ENCODE data around the gene ASPDH. TPM values are rescaled to one million over a fixed set of nuclear protein-coding genes. Genes with fewer than 3 reads are reported as not detected.

ASPDH gene
- total and polyA plus RNA-seq, 12 donors, result not detected

GRCh38 chr19:50493171-50493570 is 20.5 kb downstream of the ASPDH start:
- 40 to 48% methylated on average over 8 of the region's 8 CpGs for WGBS, 2 donors
- DNase-seq (no peak), ATAC-seq (no peak)
- Histone ChIP-seq H3K36me3 (peaks cover 0 to 6% (median 0%) of the 10 kb centered on the region in 9 donors), H3K4me1 (peaks cover 0 to 15% (median 0%) of the 10 kb centered on the region in 9 donors), H3K4me3 (no peak overlapping the region), H3K9me3 (peaks cover 0 to 9% (median 0%) of the 10 kb centered on the region in 11 donors), H3K27me3 (no peaks in the 10 kb centered on the region), H3K27ac (no peak overlapping the region)
- intact Hi-C loops (cut with DNase I), result no loop called here
- no peak for TF ChIP-seq CTCF (IDR thresholded peaks at IDR 0.05)

GRCh38 chr19:50492303-50493052 is 21.2 kb downstream of the ASPDH start:
- no peak overlapping the region for H3K4me3 ChIP-seq
- ATAC-seq, result no peak

GRCh38 chr19:50490991-50491472 is 22.7 kb downstream of the ASPDH start:
- TF ChIP-seq CTCF (IDR thresholded peaks at IDR 0.05), result no peak
- WGBS, 2 donors, result 13 to 21% methylated on average over 23 to 26 of the region's 26 CpGs
- Histone ChIP-seq H3K4me3 (no peak overlapping the region), H3K27me3 (peaks cover 0 to 4% (median 0%) of the 10 kb centered on the region in 7 donors), H3K9me3 (peaks cover 0 to 9% (median 0%) of the 10 kb centered on the region in 11 donors), H3K4me1 (peaks cover 0 to 18% (median 0%) of the 10 kb centered on the region in 9 donors), H3K27ac (no peak overlapping the region), H3K36me3 (peaks cover 0 to 9% (median 0%) of the 10 kb centered on the region in 9 donors)
- intact Hi-C loops (cut with DNase I), result no loop called here
- ATAC-seq (no peak), DNase-seq (no peak)

More at GRCh38 chr19:50492303-50493052, 21.2 kb downstream of the ASPDH start:
- Histone ChIP-seq H3K4me1 (peaks cover 0 to 15% (median 0%) of the 10 kb centered on the region in 9 donors), H3K27ac (no peak overlapping the region), H3K36me3 (peaks cover 0 to 6% (median 0%) of the 10 kb centered on the region in 9 donors), H3K9me3 (peaks cover 0 to 9% (median 0%) of the 10 kb centered on the region in 11 donors), H3K27me3 (peaks cover 0 to 3% (median 0%) of the 10 kb centered on the region in 7 donors)
- intact Hi-C loops (cut with DNase I), result no loop called here
- no peak for TF ChIP-seq CTCF (IDR thresholded peaks at IDR 0.05)
- 12 to 18% methylated on average over 9 of the region's 12 CpGs for WGBS, 2 donors
- no peak for DNase-seq

GRCh38 chr19:50490411-50490811 is 23.3 kb downstream of the ASPDH start:
- TF ChIP-seq CTCF (IDR thresholded peaks at IDR 0.05), result no peak
- H3K27ac ChIP-seq, result no peak overlapping the region
- peaks cover 0 to 18% (median 0%) of the 10 kb centered on the region in 9 donors for H3K4me1 ChIP-seq
- WGBS, 2 donors, result 93 to 95% methylated on average over 18 of the region's 18 CpGs
- no peak for ATAC-seq
- H3K27me3 ChIP-seq, result peaks cover 0 to 4% (median 0%) of the 10 kb centered on the region in 7 donors
- intact Hi-C loops (cut with DNase I), result no loop called here
- peaks cover 0 to 9% (median 0%) of the 10 kb centered on the region in 9 donors for H3K36me3 ChIP-seq
- no peak overlapping the region for H3K4me3 ChIP-seq
- peaks cover 0 to 9% (median 0%) of the 10 kb centered on the region in 11 donors for H3K9me3 ChIP-seq
- no peak for DNase-seq
